Stimulated activated CD4-positive, alpha-beta T cell treated with anti-CD3 and anti-CD28 coated beads, Interleukin-2, amount 100 ng/mL, for 48 hours (primary cell): ENCODE measurements around the gene MT1HL1.

ENCODE experiments used
- DNase-seq, 2 donors: peaks; one replicate each; pipeline ENCODE4 v3.0.0-alpha.2; 2020

The MT1HL1 gene

GRCh38 chr1:237004116-237004515 is at the start of gene MT1HL1:
TSS of gene MT1HL1 (minus strand) at chr1:237004441. CDS start at chr1:237004372, 69 bp downstream.
- DNase-seq, result no peak

DNA sequence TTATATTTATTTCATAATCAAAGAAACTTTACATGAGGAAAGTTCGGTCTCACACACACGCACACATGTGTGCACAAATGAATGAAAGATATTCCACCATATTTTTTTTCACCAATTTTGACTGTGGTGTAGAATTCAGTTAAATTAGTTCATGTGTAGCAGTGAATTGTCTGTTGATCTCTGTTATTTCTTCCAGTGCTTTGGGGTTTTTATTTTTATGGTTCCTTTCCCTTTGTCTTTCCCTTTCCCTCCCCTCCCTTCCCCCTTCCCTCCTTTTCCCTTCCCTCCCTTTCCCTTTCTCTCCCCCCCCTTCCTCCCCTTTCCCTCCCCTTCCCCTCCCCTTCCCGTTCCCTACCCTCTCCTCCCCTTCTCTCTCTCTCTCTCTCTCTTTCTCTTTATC is 46.7 kb upstream of the MT1HL1 start:
- no peak for DNase-seq

DNA sequence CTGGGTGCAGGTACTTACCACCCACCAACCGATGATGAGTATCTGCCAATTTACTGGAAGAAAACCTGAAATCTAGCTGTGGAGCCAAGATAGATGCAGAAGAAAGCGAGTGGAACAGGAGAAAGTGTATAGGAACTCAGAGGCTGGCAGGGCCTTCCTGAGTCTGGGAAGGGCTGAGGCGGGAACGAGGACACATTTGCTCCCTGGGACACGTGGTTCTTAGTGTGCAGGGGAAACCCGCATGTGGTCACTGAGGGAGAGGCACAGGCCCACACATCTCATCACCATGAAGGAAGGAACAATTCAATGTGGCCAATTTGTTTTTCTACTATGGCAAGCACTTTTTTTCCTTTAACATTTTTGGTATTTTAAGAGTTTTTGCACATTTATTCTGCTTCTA is 45.9 kb upstream of the MT1HL1 start:
- DNase-seq, result no peak

DNA sequence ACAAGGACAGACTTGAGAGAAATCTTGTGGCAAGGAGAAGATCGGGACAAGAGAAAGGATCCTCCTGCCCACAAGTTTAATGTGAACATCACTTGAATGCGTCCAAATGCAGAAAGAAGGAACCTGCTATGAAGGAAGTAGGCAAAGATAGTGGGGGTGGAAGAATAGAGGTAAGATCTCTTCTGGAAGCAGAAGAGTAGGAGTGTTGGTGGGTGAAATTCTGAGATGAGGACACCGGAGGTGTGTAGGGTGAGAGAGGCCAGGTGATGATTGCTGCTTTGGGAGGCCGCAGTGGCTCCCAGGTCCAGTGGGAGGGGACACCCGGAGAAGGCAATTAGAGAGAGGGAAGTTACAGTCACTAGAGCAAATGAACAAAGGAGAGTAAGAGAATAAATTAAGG is 44.6 kb upstream of the MT1HL1 start:
- DNase-seq, result no peak

GRCh38 chr1:237045278-237046016 is 41.2 kb upstream of the MT1HL1 start:
- DNase-seq, result no peak

GRCh38 chr1:237043846-237044636 is 39.8 kb upstream of the MT1HL1 start:
- no peak for DNase-seq

- no peak for DNase-seq
Observed at GRCh38 chr1:237042892-237043576, 38.8 kb upstream of the MT1HL1 start.

DNA sequence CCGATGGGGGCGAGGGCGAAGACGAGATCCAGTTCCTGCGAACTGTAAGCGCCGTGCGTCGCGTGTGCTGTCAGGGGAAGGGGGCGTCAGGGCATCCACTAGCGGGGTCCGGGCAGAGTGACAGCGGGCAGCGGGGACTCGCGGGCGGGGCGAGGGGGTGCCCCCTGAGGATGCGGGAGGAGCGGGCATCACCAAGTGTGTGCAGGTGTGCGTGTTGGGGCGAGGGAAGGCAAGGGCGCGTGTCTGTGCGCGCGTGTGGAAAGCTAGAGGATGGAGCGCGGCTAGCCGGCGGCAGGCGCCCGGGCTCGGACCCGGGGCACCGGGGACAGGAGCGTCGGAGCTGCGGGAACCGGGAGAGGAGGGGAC is 38.3 kb upstream of the MT1HL1 start:
- DNase-seq, result no peak

DNA sequence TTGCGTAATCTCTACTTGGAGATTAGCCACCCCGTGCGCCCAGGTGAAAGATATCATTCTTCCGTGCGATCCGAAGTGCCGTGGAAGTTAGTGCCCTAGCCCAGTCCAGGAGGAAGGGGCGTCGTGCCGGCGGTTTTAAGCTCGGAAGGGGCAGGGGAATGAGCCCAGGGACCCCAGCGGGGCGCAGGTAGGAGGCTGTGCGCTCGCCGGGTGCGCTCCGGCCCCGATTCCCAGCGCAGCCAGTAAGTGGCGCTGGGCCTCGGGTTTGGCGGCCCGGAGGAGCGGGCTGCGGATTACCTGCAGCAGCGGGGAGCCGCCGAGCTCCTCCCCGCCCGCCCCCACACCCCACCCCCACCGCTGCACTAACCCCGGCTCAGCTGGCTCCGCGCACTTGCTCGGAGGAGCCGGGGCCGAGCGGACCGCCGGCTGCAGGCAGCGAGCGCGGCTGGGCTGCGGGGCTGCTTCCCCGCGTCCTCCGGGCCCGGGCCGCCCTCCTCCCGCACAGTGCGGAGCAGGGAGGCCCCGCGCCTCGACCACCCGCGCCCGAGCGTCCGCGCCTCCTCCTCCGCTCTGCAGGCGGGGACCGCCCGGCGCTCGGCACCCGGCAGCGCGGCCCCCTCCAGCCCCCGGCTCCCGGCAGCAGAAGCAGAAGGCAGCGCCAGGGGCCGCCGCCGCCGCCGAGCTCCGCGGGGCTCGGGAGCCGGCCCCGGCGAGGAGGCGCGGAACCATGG is 37.7 kb upstream of the MT1HL1 start, which contains the start of gene RYR2:
Gene RYR2, plus strand, starts transcription at position 390 of the 731 bp plus-strand sequence. Its CDS starts 338 bp downstream, at position 728.
- DNase-seq, result no peak

DNA sequence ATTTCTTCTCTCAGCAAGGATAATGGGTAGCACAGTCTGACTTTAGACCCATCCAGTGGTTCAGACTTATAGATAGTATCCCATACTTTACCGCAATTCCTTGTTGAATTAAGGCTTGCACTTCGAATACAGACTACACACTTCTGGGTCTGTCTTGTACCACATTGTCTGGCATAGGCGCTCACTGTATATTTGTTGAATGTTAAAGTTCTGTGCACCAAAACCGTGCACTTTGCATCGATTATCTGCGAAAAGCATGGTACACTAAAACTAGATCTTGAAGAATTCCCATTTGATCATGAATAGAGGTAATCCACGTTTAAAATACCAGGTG is 37.2 kb upstream of the MT1HL1 start:
- no peak for DNase-seq

DNA sequence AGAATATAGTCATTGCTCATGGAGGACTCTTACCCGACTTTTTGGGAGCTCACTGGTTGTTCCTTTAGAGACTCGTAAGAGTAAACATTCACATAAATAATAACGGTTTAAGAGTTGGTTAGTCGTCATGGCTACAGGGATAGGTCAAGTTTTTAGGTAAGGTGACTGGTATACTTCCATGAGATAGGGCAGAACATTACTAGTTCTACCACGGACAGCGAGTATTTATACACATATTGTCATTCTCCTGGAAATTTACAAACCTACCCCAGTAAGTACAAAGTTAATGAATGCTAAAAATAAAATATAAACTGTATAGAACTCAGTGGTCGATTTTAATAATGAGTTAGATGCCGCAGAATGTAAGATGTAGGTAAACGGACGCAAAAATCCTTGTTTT is 36.6 kb upstream of the MT1HL1 start:
- no peak for DNase-seq

- no peak for DNase-seq
Observed at GRCh38 chr1:237038211-237038610, 34.0 kb upstream of the MT1HL1 start.

DNA sequence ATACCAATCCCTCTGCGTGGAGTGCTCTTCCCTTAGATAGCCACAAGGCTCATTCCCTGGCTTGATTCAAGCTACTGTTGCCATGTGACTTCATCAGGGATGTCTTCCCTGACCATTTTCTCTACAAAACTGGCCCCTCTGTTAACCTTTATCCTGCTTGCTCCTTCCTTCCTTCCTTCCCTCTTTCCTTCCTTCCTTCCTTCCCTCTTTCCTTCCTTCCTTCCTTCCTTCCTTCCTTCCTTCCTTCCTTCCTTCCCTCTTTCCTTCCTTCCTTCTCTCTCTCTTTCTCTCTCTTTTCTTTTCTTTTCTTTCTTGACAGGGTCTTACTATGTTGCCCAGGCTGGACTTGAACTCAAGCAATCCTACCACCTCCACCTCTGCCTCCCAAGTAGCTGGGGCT is 31.5 kb upstream of the MT1HL1 start:
- no peak for DNase-seq

- no peak for DNase-seq
Observed at GRCh38 chr1:237033804-237034203, 29.6 kb upstream of the MT1HL1 start.

- DNase-seq, result no peak
Observed at GRCh38 chr1:237033061-237033460, 28.8 kb upstream of the MT1HL1 start.

GRCh38 chr1:237032029-237032428 is 27.8 kb upstream of the MT1HL1 start:
- no peak for DNase-seq

GRCh38 chr1:237031480-237031879 is 27.2 kb upstream of the MT1HL1 start:
- DNase-seq, result no peak

GRCh38 chr1:237029850-237030535 is 25.8 kb upstream of the MT1HL1 start:
- no peak for DNase-seq

DNA sequence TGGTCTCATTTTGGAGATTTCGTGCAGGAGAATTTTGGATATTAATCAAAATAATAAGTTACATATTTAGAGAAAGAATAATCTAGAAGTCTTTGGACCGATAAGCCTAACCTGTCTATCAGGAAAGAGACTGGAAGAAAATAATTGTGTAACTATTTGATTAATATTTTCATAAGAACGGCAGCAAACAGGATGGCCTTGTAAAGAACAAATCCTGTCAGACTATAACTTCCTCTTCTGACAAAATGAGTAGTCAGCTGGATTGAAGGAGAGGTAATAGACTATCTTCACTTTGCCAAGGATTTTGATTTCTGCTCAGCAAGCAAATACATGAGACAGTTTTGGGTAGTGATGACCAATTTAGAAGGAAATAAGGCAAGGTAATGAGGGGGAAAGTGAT is 25.0 kb upstream of the MT1HL1 start:
- no peak for DNase-seq

DNA sequence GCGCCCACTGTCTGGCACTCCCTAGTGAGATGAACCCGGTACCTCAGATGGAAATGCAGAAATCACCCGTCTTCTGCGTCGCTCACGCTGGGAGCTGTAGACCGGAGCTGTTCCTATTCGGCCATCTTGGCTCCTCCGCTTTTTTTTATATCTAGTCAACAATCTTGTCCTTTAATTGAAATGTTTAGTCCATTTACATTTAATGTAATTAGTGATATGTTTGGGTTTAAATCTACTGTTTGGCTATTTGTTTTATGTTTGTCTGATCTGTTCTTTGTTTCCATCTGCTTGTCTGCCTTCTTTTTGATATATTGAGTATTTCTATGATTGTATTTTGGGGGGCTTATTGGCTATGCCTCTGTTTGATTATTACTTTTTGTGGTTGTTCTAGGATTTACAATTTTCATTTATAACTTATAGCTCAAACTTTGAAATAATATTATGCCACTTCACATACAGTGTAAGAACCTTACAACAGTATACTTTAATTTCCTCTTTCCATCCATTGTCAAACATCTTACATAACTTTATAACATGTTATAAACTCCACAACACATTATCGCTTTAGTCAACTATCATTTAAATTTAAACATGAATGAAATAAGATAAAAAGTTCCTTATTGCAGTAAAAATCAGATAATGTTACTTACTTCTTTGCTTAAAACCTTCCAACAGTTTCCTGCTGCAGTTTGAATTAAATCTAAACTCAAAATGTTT is 21.3 kb upstream of the MT1HL1 start:
- no peak for DNase-seq

DNA sequence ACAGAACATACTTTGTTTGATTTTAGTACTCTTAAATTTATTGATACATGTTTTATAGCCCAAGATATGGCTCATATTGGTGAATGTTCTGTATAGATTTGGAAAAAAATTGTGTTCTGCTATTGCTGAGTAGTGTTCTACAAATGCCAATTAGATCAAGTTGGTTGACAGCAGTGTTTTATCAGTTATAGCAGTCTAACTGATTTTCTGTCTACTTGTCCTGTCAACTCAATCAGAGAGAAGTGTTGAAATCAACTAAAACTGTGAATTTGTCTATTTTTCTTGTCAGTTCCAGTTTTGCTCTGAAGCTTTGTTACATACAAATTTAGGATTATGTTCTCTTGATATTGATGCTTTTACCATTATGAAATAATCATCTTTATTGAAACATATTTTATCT is 14.7 kb upstream of the MT1HL1 start:
- no peak for DNase-seq

- DNase-seq, result no peak
Observed at GRCh38 chr1:237016626-237017025, 12.4 kb upstream of the MT1HL1 start.
